Cardiac muscle cell (in vitro differentiated cells and primary cell): ENCODE results near the gene NLRC4. TPM values are rescaled to one million over a fixed set of nuclear protein-coding genes. Genes with fewer than 3 reads are reported as not detected.
"Not testable (repeated sequence)": the region's sequence is repeated elsewhere in the genome, so short reads cannot be mapped to it uniquely, and the experiment has no call there.

Experiments
- DNase-seq, 2 donors: peaks; one replicate each; pipeline versions ENCODE4 v3.0.0 to v3.0.0-alpha.2; 2010 to 2017; ENCODE audit warnings: low read depth in 1 of 2, low spot score in 1 of 2
- H3K27ac ChIP-seq: fragments of 200-600 bp; sonication (generic); 2 replicates; pipeline ENCODE4 v1.5.1; 2016
- H3K27me3 ChIP-seq: fragments of 200-600 bp; sonication (generic); 2 replicates; pipeline ENCODE4 v1.6.0; 2016; ENCODE audit warnings: control low read depth
- H3K36me3 ChIP-seq: fragments of 200-600 bp; sonication (generic); 2 replicates; pipeline ENCODE4 v1.5.1; 2016; ENCODE audit warnings: control low read depth
- H3K4me1 ChIP-seq: fragments of 200-600 bp; sonication (generic); 2 replicates; pipeline ENCODE4 v1.8.1; 2017; ENCODE audit warnings: low read depth, mild to moderate bottlenecking, mixed run types
- H3K4me3 ChIP-seq: fragments of 200-600 bp; sonication (generic); 2 replicates; pipeline ENCODE4 v1.5.1; 2016; ENCODE audit warnings: mild to moderate bottlenecking
- H3K9me3 ChIP-seq: fragments of 200-600 bp; sonication (generic); 2 replicates; pipeline ENCODE4 v1.5.1; 2017; ENCODE audit warnings: low read depth, mild to moderate bottlenecking, control low read depth
- polyA plus RNA-seq: library from polyadenylated mRNA; unstranded; fragments of >200 nt; fragmentation: Nextera tagmentation; extraction: Ambion mirVana; gene quantifications from 2 replicates; pipeline ENCODE4 v1.2.1, GENCODE V29; 2016
- total RNA-seq: library from RNA; depleted of rRNA; stranded (reverse); fragments of >200 nt; gene quantifications from 2 replicates; pipeline ENCODE4 v1.2.3, GENCODE V29; 2016
- TF ChIP-seq, protein P1 (sequence below): IDR thresholded peaks from 2 replicates; pipeline ENCODE4 v1.5.1; 2012; ENCODE audit warnings: low read depth, mild to moderate bottlenecking, low read length

Gene NLRC4
- total and polyA plus RNA-seq, 2 experiments from 2014 or later, result 0.64 TPM; not detected in 1

DNA sequence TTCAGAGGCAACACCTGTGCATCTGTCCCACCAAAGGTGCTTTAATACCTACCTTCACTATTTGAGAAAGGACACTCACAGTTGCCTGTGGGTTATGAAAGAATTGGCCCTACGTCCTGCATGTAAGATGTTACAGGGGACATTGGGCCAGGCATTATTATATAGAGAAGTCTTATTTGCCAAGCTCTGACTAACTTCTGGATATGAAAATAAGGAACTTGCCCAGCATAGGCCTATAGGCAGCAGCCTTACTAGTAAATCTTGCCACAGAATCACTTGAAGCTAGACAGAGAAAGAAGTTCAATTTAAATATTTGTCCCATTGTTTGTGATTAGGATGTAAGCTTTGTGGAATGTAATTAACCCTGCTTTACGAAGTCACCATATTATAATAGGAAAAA lies 41.7 kb downstream of the NLRC4 start:
- H3K9me3 ChIP-seq, result no peaks in the 10 kb centered on the region
- TF ChIP-seq, protein P1, sequence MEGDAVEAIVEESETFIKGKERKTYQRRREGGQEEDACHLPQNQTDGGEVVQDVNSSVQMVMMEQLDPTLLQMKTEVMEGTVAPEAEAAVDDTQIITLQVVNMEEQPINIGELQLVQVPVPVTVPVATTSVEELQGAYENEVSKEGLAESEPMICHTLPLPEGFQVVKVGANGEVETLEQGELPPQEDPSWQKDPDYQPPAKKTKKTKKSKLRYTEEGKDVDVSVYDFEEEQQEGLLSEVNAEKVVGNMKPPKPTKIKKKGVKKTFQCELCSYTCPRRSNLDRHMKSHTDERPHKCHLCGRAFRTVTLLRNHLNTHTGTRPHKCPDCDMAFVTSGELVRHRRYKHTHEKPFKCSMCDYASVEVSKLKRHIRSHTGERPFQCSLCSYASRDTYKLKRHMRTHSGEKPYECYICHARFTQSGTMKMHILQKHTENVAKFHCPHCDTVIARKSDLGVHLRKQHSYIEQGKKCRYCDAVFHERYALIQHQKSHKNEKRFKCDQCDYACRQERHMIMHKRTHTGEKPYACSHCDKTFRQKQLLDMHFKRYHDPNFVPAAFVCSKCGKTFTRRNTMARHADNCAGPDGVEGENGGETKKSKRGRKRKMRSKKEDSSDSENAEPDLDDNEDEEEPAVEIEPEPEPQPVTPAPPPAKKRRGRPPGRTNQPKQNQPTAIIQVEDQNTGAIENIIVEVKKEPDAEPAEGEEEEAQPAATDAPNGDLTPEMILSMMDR, result no peak

DNA sequence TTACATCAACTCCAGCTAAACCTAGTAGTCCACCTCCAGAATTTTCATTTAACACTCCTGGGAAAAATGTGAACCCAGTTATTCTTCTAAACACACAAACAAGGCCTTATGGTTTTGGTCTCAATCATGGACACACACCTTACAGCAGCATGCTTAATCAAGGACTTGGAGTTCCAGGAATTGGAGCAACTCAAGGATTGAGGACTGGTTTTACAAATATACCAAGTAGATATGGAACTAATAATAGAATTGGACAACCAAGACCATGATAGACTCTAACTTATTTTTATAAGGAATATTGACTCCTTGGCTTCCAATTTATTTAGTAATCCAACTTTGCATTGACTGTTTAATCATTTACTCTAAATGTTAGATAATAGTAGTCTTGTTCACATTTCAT lies 44.2 kb downstream of the NLRC4 start:
- H3K27ac ChIP-seq, result no peak overlapping the region
- no peak for DNase-seq
- peaks cover 27% of the 10 kb centered on the region for H3K36me3 ChIP-seq
- TF ChIP-seq, protein P1, result no peak
- H3K4me3 ChIP-seq, result no peak overlapping the region
- no peaks in the 10 kb centered on the region for H3K27me3 ChIP-seq
- no peaks in the 10 kb centered on the region for H3K9me3 ChIP-seq
- H3K4me1 ChIP-seq, result no peaks in the 10 kb centered on the region

More for the DNA sequence above, 41.7 kb downstream of the NLRC4 start:
- Histone ChIP-seq H3K27ac (no peak overlapping the region), H3K27me3 (no peaks in the 10 kb centered on the region), H3K4me3 (no peak overlapping the region), H3K4me1 (no peaks in the 10 kb centered on the region), H3K36me3 (peaks cover 31% of the 10 kb centered on the region)
- no peak for DNase-seq

DNA sequence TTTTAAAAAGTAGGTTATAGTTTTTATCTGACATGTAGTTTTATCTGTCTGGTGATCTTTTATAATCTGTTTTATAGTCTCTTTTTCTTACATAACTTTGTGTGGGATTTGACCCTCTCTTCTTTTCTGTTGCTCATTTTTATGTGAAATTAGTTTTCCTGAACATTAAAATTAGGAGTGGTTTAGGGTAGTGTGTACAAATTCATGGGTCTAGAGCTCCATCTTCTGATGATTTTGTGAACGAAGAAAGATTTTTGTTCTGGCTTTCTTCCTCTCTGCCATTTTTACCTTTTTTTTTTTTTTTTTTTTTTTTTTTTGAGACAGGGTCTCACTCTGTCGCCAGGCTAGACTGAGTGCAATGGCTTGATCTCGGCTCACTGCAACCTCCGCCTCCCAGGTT lies 52.4 kb downstream of the NLRC4 start:
- Histone ChIP-seq H3K9me3 (no peaks in the 10 kb centered on the region), H3K27me3 (no peaks in the 10 kb centered on the region), H3K36me3 (peaks cover 8% of the 10 kb centered on the region), H3K4me3 (no peak overlapping the region), H3K27ac (no peak overlapping the region), H3K4me1 (no peaks in the 10 kb centered on the region)
- TF ChIP-seq, protein P1, result no peak
- DNase-seq, result no peak

DNA sequence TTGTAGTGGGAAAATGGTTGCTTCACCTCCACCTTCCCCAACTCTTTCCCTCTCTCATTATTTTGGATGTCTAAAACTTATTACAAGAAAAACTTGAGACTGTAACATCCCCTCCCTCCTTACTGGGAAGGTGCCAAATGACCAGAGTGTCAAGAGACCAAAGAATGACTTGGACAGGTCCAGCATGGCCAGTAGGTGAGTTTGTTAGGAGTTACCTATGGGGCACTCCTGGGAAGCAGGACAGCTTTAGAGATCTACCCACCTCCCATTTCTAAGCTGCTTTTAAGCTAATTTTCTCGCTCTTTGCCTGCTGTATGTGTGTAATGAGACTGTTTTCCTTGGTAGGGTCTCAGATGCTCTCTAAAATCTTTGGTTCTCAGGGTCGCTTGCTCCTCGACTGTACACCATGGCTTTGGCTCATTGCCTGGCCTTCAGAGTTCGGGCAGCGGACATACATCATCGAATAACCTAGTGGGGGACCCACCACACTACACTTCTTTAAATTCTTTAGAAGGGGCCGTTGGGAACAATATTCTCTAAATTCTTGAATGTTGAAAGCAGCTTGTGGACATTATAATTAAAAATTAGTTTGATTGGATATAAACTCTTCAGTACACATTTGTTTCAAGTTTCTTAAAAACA lies 53.8 kb downstream of the NLRC4 start:
- TF ChIP-seq, protein P1, result no peak
- DNase-seq, result no peak
- Histone ChIP-seq H3K4me3 (no peak overlapping the region), H3K27me3 (no peaks in the 10 kb centered on the region), H3K36me3 (peaks cover 8% of the 10 kb centered on the region), H3K9me3 (no peaks in the 10 kb centered on the region), H3K27ac (no peak overlapping the region), H3K4me1 (no peaks in the 10 kb centered on the region)

DNA sequence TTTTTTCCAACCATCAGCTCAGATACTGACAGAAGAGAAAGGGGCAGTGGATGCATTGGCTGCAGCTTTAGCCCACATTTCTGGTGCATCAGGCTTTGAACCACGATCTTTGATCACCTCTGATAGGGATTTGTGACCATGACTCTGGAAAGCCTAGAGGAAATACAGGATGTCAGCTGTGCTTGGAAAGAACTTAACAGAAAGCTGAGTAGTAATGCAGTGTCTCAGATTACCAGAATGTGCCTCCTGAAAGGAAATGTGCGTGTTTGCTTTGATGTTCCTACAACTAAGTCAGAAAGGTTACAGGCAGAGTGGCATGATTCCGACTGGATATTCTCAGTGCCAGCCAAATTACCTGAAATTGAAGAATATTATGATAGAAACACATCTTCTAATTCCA lies 61.3 kb downstream of the NLRC4 start:
- not testable (repeated sequence) for H3K9me3 ChIP-seq, H3K4me1 ChIP-seq, H3K27me3 ChIP-seq, H3K4me3 ChIP-seq, DNase-seq, H3K27ac ChIP-seq, H3K36me3 ChIP-seq

DNA sequence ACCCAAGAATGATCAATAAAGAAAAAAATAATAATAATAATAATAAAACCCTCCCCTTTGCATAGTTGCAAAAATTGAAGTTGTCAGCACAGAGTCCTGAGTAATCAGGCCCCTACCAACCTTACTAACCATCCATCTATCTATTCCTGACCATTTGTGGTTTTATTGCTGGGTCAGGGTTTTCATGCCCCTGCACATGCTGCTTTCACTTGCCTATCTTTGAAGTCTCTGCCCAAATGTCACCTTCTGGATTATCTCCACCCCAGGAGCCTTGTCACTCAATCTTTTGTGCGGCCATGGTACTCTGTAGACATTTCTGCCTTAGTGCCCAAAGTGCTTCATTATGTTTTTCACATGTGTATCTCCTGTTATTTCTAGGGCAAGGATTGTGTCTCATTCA lies 63.9 kb downstream of the NLRC4 start:
- peak overlapping the region; percentile 48 for H3K27ac ChIP-seq
- no peaks in the 10 kb centered on the region for H3K4me1 ChIP-seq
- no peak for DNase-seq
- no peak overlapping the region for H3K4me3 ChIP-seq
- no peaks in the 10 kb centered on the region for H3K9me3 ChIP-seq
- H3K36me3 ChIP-seq, result peaks cover 21% of the 10 kb centered on the region
- no peaks in the 10 kb centered on the region for H3K27me3 ChIP-seq
- TF ChIP-seq, protein P1, result no peak
